ENCODE results near the gene CCNL2.

Gene CCNL2

DNA sequence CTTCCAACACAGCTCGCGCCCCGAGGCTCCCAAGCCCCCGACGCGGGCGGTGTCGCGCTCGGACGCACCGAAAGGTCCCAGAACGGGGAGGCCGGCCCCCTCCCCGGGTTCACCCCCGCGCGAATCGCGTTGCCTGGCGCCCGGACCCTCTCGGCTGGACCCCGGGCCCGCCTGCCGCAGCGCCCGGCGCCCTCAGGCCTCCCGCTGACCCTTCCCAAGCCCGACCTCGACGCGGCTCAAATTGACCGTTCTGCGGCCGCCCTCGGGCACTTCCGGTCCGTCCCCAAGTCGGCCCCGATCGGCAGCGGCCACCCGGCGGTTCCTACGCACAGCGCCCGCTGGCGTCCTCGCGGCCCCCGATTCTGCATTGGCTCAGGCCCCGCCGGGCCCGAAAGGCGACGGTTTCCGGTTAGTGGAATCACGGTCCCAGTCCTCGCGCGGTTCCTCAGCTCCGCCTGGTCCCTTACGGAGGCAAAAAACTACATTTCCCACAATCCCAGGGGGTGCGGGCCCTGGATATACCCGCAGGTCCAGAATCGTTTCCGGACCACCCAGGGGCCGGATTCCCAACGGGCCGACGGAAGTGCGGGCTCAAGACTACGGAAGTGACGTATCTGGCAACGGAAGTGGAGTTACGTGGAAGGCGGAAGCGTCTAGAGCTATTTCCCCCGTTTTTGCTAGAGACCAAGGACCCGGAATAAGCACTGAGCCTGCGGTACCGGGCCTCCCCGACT, 24.0 kb downstream of the CCNL2 start, which contains the start of gene AURKAIP1 (continued):
- TF ChIP-seq, protein P1, sequence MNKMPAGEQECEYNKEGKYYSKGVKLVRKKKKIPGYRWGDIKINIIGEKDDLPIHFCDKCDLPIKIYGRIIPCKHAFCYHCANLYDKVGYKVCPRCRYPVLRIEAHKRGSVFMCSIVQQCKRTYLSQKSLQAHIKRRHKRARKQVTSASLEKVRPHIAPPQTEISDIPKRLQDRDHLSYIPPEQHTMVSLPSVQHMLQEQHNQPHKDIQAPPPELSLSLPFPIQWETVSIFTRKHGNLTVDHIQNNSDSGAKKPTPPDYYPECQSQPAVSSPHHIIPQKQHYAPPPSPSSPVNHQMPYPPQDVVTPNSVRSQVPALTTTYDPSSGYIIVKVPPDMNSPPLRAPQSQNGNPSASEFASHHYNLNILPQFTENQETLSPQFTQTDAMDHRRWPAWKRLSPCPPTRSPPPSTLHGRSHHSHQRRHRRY (tag by site-specific recombination; IDR thresholded peaks at IDR 0.05), result peak; percentile 80
- no peak for TF ChIP-seq ZNF621 (tag by site-specific recombination; IDR thresholded peaks at IDR 0.05)
- TF ChIP-seq ZNF221 (tag by site-specific recombination; IDR thresholded peaks at IDR 0.05; ENCODE audit: borderline replicate concordance), result peak; percentile 95
- TF ChIP-seq BCL11A (tag by site-specific recombination; IDR thresholded peaks at IDR 0.05; ENCODE audit: low read depth), result peak; percentile 75; the same call in 1 of the 2 replicates
- TF ChIP-seq ZNF112 (tag by site-specific recombination; IDR thresholded peaks at IDR 0.05), result no peak
- peak; percentile 100 for TF ChIP-seq ZNF324 (tag by site-specific recombination; IDR thresholded peaks at IDR 0.05)
- TF ChIP-seq GLI4 (tag by site-specific recombination; IDR thresholded peaks at IDR 0.05), result peak; percentile 99
- peak; percentile 47; the same call in 1 of the 2 replicates for TF ChIP-seq ZNF341 (tag by site-specific recombination; IDR thresholded peaks at IDR 0.05; ENCODE audit: low read depth)
- 0 out of 2 replicates have a peak, but pooled peaks have one; percentile 65 for TF ChIP-seq ZNF658 (tag by site-specific recombination; IDR thresholded peaks at IDR 0.05)
- peak; percentile 82 for TF ChIP-seq ZBTB20 (tag by site-specific recombination; IDR thresholded peaks at IDR 0.05)
- peak; percentile 92 for TF ChIP-seq YY1 (tag by site-specific recombination; IDR thresholded peaks at IDR 0.05)
- peak; percentile 85 for TF ChIP-seq YY2 (tag by site-specific recombination; IDR thresholded peaks at IDR 0.05)
- TF ChIP-seq ZNF600 (tag by site-specific recombination; IDR thresholded peaks at IDR 0.05), result peak; percentile 84
- TF ChIP-seq ZNF37A (tag by site-specific recombination; IDR thresholded peaks at IDR 0.05), result no peak
- TF ChIP-seq, protein P2, sequence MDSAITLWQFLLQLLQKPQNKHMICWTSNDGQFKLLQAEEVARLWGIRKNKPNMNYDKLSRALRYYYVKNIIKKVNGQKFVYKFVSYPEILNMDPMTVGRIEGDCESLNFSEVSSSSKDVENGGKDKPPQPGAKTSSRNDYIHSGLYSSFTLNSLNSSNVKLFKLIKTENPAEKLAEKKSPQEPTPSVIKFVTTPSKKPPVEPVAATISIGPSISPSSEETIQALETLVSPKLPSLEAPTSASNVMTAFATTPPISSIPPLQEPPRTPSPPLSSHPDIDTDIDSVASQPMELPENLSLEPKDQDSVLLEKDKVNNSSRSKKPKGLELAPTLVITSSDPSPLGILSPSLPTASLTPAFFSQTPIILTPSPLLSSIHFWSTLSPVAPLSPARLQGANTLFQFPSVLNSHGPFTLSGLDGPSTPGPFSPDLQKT (IDR thresholded peaks at IDR 0.05; ENCODE audit: borderline replicate concordance, low read depth, low read length), result peak; percentile 90
- TF ChIP-seq ZNF473 (tag by site-specific recombination; IDR thresholded peaks at IDR 0.05), result no peak
- no peak for TF ChIP-seq ZNF292 (tag by site-specific recombination; IDR thresholded peaks at IDR 0.05; ENCODE audit: borderline replicate concordance, low read depth)
- TF ChIP-seq, protein P3, sequence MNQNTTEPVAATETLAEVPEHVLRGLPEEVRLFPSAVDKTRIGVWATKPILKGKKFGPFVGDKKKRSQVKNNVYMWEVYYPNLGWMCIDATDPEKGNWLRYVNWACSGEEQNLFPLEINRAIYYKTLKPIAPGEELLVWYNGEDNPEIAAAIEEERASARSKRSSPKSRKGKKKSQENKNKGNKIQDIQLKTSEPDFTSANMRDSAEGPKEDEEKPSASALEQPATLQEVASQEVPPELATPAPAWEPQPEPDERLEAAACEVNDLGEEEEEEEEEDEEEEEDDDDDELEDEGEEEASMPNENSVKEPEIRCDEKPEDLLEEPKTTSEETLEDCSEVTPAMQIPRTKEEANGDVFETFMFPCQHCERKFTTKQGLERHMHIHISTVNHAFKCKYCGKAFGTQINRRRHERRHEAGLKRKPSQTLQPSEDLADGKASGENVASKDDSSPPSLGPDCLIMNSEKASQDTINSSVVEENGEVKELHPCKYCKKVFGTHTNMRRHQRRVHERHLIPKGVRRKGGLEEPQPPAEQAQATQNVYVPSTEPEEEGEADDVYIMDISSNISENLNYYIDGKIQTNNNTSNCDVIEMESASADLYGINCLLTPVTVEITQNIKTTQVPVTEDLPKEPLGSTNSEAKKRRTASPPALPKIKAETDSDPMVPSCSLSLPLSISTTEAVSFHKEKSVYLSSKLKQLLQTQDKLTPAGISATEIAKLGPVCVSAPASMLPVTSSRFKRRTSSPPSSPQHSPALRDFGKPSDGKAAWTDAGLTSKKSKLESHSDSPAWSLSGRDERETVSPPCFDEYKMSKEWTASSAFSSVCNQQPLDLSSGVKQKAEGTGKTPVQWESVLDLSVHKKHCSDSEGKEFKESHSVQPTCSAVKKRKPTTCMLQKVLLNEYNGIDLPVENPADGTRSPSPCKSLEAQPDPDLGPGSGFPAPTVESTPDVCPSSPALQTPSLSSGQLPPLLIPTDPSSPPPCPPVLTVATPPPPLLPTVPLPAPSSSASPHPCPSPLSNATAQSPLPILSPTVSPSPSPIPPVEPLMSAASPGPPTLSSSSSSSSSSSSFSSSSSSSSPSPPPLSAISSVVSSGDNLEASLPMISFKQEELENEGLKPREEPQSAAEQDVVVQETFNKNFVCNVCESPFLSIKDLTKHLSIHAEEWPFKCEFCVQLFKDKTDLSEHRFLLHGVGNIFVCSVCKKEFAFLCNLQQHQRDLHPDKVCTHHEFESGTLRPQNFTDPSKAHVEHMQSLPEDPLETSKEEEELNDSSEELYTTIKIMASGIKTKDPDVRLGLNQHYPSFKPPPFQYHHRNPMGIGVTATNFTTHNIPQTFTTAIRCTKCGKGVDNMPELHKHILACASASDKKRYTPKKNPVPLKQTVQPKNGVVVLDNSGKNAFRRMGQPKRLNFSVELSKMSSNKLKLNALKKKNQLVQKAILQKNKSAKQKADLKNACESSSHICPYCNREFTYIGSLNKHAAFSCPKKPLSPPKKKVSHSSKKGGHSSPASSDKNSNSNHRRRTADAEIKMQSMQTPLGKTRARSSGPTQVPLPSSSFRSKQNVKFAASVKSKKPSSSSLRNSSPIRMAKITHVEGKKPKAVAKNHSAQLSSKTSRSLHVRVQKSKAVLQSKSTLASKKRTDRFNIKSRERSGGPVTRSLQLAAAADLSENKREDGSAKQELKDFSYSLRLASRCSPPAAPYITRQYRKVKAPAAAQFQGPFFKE (tag by site-specific recombination; IDR thresholded peaks at IDR 0.05; ENCODE audit: borderline replicate concordance), result no peak
- TF ChIP-seq, protein P4, sequence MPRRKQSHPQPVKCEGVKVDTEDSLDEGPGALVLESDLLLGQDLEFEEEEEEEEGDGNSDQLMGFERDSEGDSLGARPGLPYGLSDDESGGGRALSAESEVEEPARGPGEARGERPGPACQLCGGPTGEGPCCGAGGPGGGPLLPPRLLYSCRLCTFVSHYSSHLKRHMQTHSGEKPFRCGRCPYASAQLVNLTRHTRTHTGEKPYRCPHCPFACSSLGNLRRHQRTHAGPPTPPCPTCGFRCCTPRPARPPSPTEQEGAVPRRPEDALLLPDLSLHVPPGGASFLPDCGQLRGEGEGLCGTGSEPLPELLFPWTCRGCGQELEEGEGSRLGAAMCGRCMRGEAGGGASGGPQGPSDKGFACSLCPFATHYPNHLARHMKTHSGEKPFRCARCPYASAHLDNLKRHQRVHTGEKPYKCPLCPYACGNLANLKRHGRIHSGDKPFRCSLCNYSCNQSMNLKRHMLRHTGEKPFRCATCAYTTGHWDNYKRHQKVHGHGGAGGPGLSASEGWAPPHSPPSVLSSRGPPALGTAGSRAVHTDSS (tag by site-specific recombination; IDR thresholded peaks at IDR 0.05), result no peak; the same call in 1 of the 2 replicates
- TF ChIP-seq ZNF175 (tag by site-specific recombination; IDR thresholded peaks at IDR 0.05), result no peak
- TF ChIP-seq ZNF302 (tag by site-specific recombination; IDR thresholded peaks at IDR 0.05; ENCODE audit: low read depth), result peak; percentile 89
- no peak for TF ChIP-seq ZNF521 (tag by site-specific recombination; IDR thresholded peaks at IDR 0.05)
- TF ChIP-seq, protein P5, sequence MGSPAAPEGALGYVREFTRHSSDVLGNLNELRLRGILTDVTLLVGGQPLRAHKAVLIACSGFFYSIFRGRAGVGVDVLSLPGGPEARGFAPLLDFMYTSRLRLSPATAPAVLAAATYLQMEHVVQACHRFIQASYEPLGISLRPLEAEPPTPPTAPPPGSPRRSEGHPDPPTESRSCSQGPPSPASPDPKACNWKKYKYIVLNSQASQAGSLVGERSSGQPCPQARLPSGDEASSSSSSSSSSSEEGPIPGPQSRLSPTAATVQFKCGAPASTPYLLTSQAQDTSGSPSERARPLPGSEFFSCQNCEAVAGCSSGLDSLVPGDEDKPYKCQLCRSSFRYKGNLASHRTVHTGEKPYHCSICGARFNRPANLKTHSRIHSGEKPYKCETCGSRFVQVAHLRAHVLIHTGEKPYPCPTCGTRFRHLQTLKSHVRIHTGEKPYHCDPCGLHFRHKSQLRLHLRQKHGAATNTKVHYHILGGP (tag by site-specific recombination; IDR thresholded peaks at IDR 0.05), result peak; percentile 15; the same call in 1 of the 2 replicates
- TF ChIP-seq ZNF2 (tag by site-specific recombination; IDR thresholded peaks at IDR 0.05), result peak; percentile 100
- TF ChIP-seq KLF7 (tag by site-specific recombination; IDR thresholded peaks at IDR 0.05; ENCODE audit: borderline replicate concordance), result peak; percentile 71; the same call in 1 of the 2 replicates
- TF ChIP-seq ZNF239 (tag by site-specific recombination; IDR thresholded peaks at IDR 0.05), result peak; percentile 86; the same call in 1 of the 2 replicates
- TF ChIP-seq, protein P6, sequence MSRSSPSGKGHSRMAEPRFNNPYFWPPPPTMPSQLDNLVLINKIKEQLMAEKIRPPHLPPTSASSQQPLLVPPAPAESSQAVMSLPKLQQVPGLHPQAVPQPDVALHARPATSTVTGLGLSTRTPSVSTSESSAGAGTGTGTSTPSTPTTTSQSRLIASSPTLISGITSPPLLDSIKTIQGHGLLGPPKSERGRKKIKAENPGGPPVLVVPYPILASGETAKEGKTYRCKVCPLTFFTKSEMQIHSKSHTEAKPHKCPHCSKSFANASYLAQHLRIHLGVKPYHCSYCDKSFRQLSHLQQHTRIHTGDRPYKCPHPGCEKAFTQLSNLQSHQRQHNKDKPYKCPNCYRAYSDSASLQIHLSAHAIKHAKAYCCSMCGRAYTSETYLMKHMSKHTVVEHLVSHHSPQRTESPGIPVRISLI (tag by site-specific recombination; IDR thresholded peaks at IDR 0.05), result no peak
- TF ChIP-seq ZNF138 (tag by site-specific recombination; IDR thresholded peaks at IDR 0.05; ENCODE audit: borderline replicate concordance), result no peak
